ENCODE results near the gene ATF1. TPM values are rescaled to one million over a fixed set of nuclear protein-coding genes. Genes with fewer than 3 reads are reported as not detected.

The ATF1 gene
- total and polyA plus RNA-seq, 2 of the 8 experiments (the other 6 are each of a cell fraction or from before 2014, with no cell fraction given) = 23.2 to 41.8 TPM

DNA sequence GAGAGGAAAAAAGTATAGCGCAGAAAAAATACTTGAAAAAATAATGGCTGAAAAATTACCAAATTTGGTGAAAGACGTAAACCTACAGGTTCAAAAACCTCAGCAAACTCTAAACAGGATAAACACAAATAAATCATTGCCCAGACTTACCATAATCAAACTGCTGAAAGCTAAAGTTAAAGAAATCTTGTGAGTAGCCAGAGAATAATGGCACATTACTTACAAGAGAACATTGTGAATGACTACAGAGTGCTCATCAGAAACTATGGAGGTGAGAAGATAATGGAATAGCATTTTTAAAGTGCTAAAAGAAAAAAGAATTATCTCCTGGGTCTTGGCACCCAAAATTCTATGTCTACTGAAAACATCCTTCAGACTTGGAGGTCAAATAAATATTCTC, 36.0 kb downstream of the ATF1 start:
- no peak overlapping the region for H2BK12ac ChIP-seq (ENCODE audit: low read depth, low read length)
- peaks cover 4 to 12% of the 10 kb centered on the region in 2 experiments; a peak in 3 of 4 replicates for H3K9me3 ChIP-seq (ENCODE audit: insufficient read depth in 2 of 2, low read depth in 1 of 2, low read length in 1 of 2)
- POLR2A ChIA-PET (ENCODE audit: partially characterized antibody) = no interaction called here
- no peaks in the 10 kb centered on the region for H3K23me2 ChIP-seq (ENCODE audit: low read depth, low read length)
- H3K79me2 ChIP-seq (ENCODE audit: control insufficient read depth in 1 of 2, insufficient read depth in 2 of 2, low read length in 2 of 2) = no peaks in the 10 kb centered on the region
- no peak overlapping the region for H3K9ac ChIP-seq (replicated peaks in 1 of 4; ENCODE audit: extremely low read depth in 1 of 4, low read depth in 3 of 4, low read length in 3 of 4)
- no peak overlapping the region for H3K4me2 ChIP-seq (ENCODE audit: insufficient read depth in 1 of 2, low read depth in 2 of 2, low read length in 2 of 2)
- DNase-seq (ENCODE audit: low read depth in 1 of 2, low spot score in 2 of 2) = no peak
- H2BK20ac ChIP-seq (ENCODE audit: low read length) = no peak overlapping the region
- no peak overlapping the region for H3K18ac ChIP-seq (ENCODE audit: extremely low read depth, low read length)
- H3K27me3 ChIP-seq (replicated peaks in 1 of 4; ENCODE audit: control insufficient read depth in 3 of 4, extremely low read depth in 1 of 4, insufficient read depth in 3 of 4, low read length in 3 of 4) = no peaks in the 10 kb centered on the region
- H4K5ac ChIP-seq (ENCODE audit: insufficient read length, low read depth, low read length) = no peak overlapping the region
- H3K79me1 ChIP-seq (ENCODE audit: low read depth, low read length) = no peaks in the 10 kb centered on the region
- CTCF ChIA-PET (ENCODE audit: partially characterized antibody) = no interaction called here
- H4K91ac ChIP-seq (replicated peaks; ENCODE audit: insufficient read length, low read length) = no peak overlapping the region
- no peak overlapping the region for H2AFZ ChIP-seq (ENCODE audit: low read length)
- 97% methylated on average over 2 of the region's 2 CpGs; no CpG with 5 or more reads in 1 of the 2 experiments for WGBS, 2 experiments (ENCODE audit: extremely low coverage in 1 of 2, insufficient coverage in 1 of 2, insufficient read length in 1 of 2, insufficient replicate concordance in 2 of 2, low coverage in 1 of 2, low lambda C conversion rate in 2 of 2, missing lambda C conversion rate in 1 of 2)
- no peak overlapping the region for H3K14ac ChIP-seq (ENCODE audit: insufficient read length)
- H2BK5ac ChIP-seq (ENCODE audit: low read depth, low read length) = no peak overlapping the region
- no peak overlapping the region for H3K56ac ChIP-seq (replicated peaks; ENCODE audit: insufficient read length, low read depth, low read length)
- H3K27ac ChIP-seq (ENCODE audit: low read depth, low read length) = no peak overlapping the region
- H2BK120ac ChIP-seq (replicated peaks; ENCODE audit: low read depth, low read length) = no peak overlapping the region
- H4K8ac ChIP-seq (ENCODE audit: extremely low read depth, insufficient read depth, low read length) = no peak overlapping the region
- H3K36me3 ChIP-seq (ENCODE audit: control insufficient read depth in 2 of 4, insufficient read depth in 4 of 4, low read length in 3 of 4) = peaks cover 2 to 38% (median 20%) of the 10 kb centered on the region in 4 experiments; a peak in 7 of 8 replicates
- no peak overlapping the region for H3K4me3 ChIP-seq (ENCODE audit: extremely low read depth in 1 of 4, insufficient read depth in 2 of 4, low read depth in 3 of 4, low read length in 4 of 4)
- H4K20me1 ChIP-seq (replicated peaks in 1 of 2; ENCODE audit: control insufficient read depth in 1 of 2, insufficient read depth in 2 of 2, low read length in 2 of 2) = no peaks in the 10 kb centered on the region
- H2BK15ac ChIP-seq (ENCODE audit: low read length) = no peak overlapping the region
- no peak overlapping the region for H3K4ac ChIP-seq (replicated peaks; ENCODE audit: insufficient read length, low read depth, low read length)
- no peak overlapping the region for H3K23ac ChIP-seq (ENCODE audit: insufficient read length)
- no peak overlapping the region for H2AK5ac ChIP-seq (ENCODE audit: low read depth, low read length)
- FAIRE-seq = no peak
- no peaks in the 10 kb centered on the region for H3K4me1 ChIP-seq (replicated peaks in 1 of 4; ENCODE audit: control insufficient read depth in 3 of 4, insufficient read depth in 4 of 4, low read length in 3 of 4)
- TF ChIP-seq JUN (IDR thresholded peaks at IDR 0.05; ENCODE audit: low read depth, low read length) = no peak
- no peak for TF ChIP-seq ASH2L (IDR thresholded peaks at IDR 0.05; ENCODE audit: low read length)
- TF ChIP-seq YY1 (IDR thresholded peaks at IDR 0.05; ENCODE audit: low read depth, low read length) = no peak
- TF ChIP-seq BCL11A (IDR thresholded peaks at IDR 0.05; ENCODE audit: low read depth in 2 of 2, low read length in 2 of 2) = no peak
- no peak for TF ChIP-seq CTBP2 (IDR thresholded peaks at IDR 0.05; ENCODE audit: borderline replicate concordance, insufficient read depth, insufficient read length, low read length)
